Measurements from ENCODE around the gene DNAH17. TPM values are rescaled to one million over a fixed set of nuclear protein-coding genes. Genes with fewer than 3 reads are reported as not detected.

Gene DNAH17
- total RNA-seq, 1 experiment from 2014 or later: 0.69 TPM

DNA sequence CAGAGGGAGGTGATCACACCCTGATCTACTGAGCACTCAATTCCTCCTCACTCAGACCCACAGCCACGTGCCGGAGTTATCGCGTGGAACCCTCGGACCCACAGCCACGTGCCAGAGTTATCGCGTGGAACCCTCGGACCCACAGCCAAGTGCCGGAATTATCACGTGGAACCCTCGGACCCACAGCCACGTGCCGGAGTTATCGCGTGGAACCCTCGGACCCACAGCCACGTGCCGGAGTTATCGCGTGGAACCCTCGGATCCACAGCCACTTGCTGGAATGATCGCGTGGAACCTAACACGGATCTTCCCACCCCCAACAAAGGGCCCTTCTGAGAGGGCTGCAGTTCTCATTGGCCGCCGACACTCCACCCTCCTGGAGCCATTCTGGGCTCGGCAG is 101.0 kb downstream of the DNAH17 start:
- H3K36me3 ChIP-seq (ENCODE audit: control insufficient read depth in 1 of 2, insufficient read depth in 2 of 2, low read length in 2 of 2): no peaks in the 10 kb centered on the region
- POLR2A ChIA-PET: no interaction called here
- ATAC-seq (no peak), DNase-seq (ENCODE audit: low read depth, low spot score) (no peak)
- H2AFZ ChIP-seq (ENCODE audit: low read depth, low read length, poor library complexity, severe bottlenecking): no peak overlapping the region
- H4K20me1 ChIP-seq (ENCODE audit: insufficient read depth): no peaks in the 10 kb centered on the region
- H3K9me2 ChIP-seq (ENCODE audit: insufficient read depth): no peaks in the 10 kb centered on the region
- no TSS peak for BruUV-seq (replicated peaks)
- H3K4me3 ChIP-seq (replicated peaks in 1 of 2; ENCODE audit: low read depth in 1 of 2, low read length in 2 of 2): no peak overlapping the region
- H3K9ac ChIP-seq (ENCODE audit: low read length): no peak overlapping the region
- intact Hi-C loops (cut with micrococcal nuclease): no loop called here
- no peaks in the 10 kb centered on the region for H3K27me3 ChIP-seq (ENCODE audit: insufficient read depth, low read length)
- H3K4me2 ChIP-seq (ENCODE audit: low read length): no peak overlapping the region
- H3K79me2 ChIP-seq (ENCODE audit: insufficient read depth, low read length): no peaks in the 10 kb centered on the region
- TF ChIP-seq POLR2AphosphoS5 (IDR thresholded peaks at IDR 0.05; ENCODE audit: low read depth, low read length) (no peak), EGR1 (IDR thresholded peaks at IDR 0.05; ENCODE audit: low read depth) (no peak), TCF7L2 (IDR thresholded peaks at IDR 0.05; ENCODE audit: borderline replicate concordance, extremely low read depth, insufficient read depth, insufficient read length) (no peak), JUND (IDR thresholded peaks at IDR 0.05) (no peak), ZBTB33 (IDR thresholded peaks at IDR 0.05; ENCODE audit: extremely low read depth, insufficient replicate concordance, low read length) (no peak), SIN3A (IDR thresholded peaks at IDR 0.05; ENCODE audit: low read depth) (no peak), RAD21 (IDR thresholded peaks at IDR 0.05; ENCODE audit: low read depth) (no peak), SP1 (IDR thresholded peaks at IDR 0.05; ENCODE audit: low read depth) (no peak), EZH2 (IDR thresholded peaks at IDR 0.05) (no peak), EZH2phosphoT487 (IDR thresholded peaks at IDR 0.05; ENCODE audit: borderline replicate concordance) (no peak), CBX3 (IDR thresholded peaks at IDR 0.05; ENCODE audit: low read depth) (no peak), YY1 (IDR thresholded peaks at IDR 0.05; ENCODE audit: extremely low read depth, insufficient replicate concordance, low read depth, low read length) (no peak), CEBPB (IDR thresholded peaks at IDR 0.05; ENCODE audit: low read depth) (no peak), ZNF274 (IDR thresholded peaks at IDR 0.05; ENCODE audit: low read depth, low read length) (no peak), ZFX (IDR thresholded peaks at IDR 0.05) (no peak), SRF (IDR thresholded peaks at IDR 0.05; ENCODE audit: low read depth) (no peak)
- TF ChIP-seq, protein P1, sequence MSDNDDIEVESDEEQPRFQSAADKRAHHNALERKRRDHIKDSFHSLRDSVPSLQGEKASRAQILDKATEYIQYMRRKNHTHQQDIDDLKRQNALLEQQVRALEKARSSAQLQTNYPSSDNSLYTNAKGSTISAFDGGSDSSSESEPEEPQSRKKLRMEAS (IDR thresholded peaks at IDR 0.05): no peak
- TF ChIP-seq, protein P2, sequence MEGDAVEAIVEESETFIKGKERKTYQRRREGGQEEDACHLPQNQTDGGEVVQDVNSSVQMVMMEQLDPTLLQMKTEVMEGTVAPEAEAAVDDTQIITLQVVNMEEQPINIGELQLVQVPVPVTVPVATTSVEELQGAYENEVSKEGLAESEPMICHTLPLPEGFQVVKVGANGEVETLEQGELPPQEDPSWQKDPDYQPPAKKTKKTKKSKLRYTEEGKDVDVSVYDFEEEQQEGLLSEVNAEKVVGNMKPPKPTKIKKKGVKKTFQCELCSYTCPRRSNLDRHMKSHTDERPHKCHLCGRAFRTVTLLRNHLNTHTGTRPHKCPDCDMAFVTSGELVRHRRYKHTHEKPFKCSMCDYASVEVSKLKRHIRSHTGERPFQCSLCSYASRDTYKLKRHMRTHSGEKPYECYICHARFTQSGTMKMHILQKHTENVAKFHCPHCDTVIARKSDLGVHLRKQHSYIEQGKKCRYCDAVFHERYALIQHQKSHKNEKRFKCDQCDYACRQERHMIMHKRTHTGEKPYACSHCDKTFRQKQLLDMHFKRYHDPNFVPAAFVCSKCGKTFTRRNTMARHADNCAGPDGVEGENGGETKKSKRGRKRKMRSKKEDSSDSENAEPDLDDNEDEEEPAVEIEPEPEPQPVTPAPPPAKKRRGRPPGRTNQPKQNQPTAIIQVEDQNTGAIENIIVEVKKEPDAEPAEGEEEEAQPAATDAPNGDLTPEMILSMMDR (IDR thresholded peaks at IDR 0.05 in 2 of 3, conservative IDR thresholded peaks at IDR 0.05 in 1 of 3; ENCODE audit: borderline replicate concordance in 1 of 3, insufficient read depth in 1 of 3, low read depth in 2 of 3, low read length in 2 of 3): no peak
- TF ChIP-seq, protein P3, sequence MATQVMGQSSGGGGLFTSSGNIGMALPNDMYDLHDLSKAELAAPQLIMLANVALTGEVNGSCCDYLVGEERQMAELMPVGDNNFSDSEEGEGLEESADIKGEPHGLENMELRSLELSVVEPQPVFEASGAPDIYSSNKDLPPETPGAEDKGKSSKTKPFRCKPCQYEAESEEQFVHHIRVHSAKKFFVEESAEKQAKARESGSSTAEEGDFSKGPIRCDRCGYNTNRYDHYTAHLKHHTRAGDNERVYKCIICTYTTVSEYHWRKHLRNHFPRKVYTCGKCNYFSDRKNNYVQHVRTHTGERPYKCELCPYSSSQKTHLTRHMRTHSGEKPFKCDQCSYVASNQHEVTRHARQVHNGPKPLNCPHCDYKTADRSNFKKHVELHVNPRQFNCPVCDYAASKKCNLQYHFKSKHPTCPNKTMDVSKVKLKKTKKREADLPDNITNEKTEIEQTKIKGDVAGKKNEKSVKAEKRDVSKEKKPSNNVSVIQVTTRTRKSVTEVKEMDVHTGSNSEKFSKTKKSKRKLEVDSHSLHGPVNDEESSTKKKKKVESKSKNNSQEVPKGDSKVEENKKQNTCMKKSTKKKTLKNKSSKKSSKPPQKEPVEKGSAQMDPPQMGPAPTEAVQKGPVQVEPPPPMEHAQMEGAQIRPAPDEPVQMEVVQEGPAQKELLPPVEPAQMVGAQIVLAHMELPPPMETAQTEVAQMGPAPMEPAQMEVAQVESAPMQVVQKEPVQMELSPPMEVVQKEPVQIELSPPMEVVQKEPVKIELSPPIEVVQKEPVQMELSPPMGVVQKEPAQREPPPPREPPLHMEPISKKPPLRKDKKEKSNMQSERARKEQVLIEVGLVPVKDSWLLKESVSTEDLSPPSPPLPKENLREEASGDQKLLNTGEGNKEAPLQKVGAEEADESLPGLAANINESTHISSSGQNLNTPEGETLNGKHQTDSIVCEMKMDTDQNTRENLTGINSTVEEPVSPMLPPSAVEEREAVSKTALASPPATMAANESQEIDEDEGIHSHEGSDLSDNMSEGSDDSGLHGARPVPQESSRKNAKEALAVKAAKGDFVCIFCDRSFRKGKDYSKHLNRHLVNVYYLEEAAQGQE (IDR thresholded peaks at IDR 0.05; ENCODE audit: low read depth): no peak
- TF ChIP-seq, protein P4, sequence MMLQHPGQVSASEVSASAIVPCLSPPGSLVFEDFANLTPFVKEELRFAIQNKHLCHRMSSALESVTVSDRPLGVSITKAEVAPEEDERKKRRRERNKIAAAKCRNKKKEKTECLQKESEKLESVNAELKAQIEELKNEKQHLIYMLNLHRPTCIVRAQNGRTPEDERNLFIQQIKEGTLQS (IDR thresholded peaks at IDR 0.05): no peak
- CTCF ChIA-PET: no interaction called here
- no peak overlapping the region for H3K27ac ChIP-seq (ENCODE audit: low read depth, low read length)
- H3K4me1 ChIP-seq (ENCODE audit: control insufficient read depth in 1 of 2, insufficient read depth in 2 of 2, low read length in 2 of 2): no peaks in the 10 kb centered on the region
- H3K9me3 ChIP-seq (ENCODE audit: control insufficient read depth in 1 of 2, insufficient read depth in 1 of 2, low read depth in 1 of 2, low read length in 2 of 2): no peaks in the 10 kb centered on the region; a peak in 1 of 4 replicates
- RAD21 ChIA-PET (ENCODE audit: low non-redundant PET in 1 of 2, low total read pairs in 2 of 2, uncharacterized antibody in 2 of 2, unreplicated experiment in 2 of 2): no interaction called here

Measured in HCT116 (cell line).